CD4-positive, alpha-beta T cell treated with Interleukin-21 for 1 hour (primary cell): Measurements from ENCODE around the gene GPANK1.
"Not testable (repeated sequence)": the region's sequence is repeated elsewhere in the genome, so short reads cannot be mapped to it uniquely, and the experiment has no call there.

ENCODE experiments used
- DNase-seq: peaks from one replicate; pipeline ENCODE4 v3.0.0-alpha.2; 2020

The GPANK1 gene

GRCh38 chr6:31664790-31665500 lies at the start of gene GPANK1:
TSS of gene GPANK1 (minus strand) at chr6:31664997. CDS start at chr6:31664478, 519 bp downstream.
- DNase-seq = peak; percentile 94

DNA sequence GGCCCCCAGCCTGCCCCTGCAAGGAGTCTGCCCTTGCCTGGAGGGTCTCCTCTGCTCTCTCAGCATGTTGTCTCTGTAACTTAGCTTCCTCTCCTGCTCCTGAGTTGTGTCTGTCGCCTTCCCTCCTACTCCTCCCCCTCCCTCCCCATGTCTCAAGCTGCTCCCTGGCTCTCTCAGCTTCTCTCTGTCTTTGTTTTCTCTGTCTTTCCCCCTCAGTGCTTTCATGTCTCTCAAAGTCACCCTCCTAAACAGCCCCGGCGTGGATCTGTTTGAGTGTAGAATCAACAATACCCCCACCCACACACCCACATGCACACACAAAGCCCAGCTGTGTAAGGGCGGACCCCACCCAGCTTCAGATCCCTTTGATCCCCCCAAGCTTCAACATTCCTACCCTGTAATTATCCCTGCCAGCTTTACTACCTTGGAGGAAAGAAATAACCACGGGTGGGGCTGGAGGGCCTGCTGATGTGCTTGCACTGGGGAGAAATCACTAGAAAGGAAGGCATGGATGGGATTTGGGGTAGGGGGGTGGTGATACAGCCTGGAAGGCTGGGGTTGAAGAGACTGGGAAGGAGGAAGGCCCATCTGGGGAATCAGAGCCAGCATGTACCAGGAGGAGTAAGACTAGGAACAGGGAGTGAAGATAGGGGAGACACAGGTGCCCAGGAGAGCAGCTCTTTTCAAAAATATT lies 49.3 kb upstream of the GPANK1 start:
- no peak for DNase-seq

DNA sequence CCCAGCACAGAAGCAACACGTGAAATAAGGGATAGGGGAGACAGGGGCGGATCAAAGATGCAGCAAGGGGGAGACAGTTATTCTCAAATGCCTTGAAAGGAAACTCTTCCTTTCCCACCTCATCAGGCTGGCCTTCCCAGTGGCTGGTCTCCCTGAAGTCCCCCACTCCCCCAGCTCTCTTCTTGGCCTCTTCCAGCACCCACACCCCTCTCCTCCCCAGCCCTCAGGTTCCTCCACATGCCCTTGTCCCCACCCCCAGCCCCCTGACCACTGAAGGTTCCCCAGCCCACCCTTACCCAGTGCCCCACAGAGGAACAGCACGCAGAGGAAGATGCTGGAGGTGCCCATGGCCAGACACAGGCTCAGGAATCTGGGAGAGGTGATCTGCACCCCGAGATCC lies 48.7 kb upstream of the GPANK1 start:
- no peak for DNase-seq

DNA sequence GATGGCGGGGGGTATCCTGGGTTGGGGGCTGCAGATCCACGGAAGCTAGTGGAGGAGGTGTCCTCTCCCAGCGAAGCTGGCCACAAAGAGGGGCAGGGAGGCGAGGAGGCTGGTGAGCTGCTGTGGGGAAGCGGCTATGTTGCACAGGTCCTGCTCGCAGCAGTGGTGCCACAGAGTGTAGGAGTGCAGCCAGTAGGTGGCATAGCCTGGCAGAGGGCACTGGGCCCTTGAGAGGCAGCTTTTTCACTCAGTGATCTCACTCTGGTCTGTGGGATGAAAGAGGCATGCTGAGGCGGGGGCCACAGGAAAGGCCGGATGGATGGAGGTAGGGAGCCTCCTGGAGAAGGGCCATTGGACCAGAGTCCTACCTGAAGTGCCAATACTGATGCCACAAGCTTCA lies 47.5 kb upstream of the GPANK1 start:
- peak; percentile 24 for DNase-seq

DNA sequence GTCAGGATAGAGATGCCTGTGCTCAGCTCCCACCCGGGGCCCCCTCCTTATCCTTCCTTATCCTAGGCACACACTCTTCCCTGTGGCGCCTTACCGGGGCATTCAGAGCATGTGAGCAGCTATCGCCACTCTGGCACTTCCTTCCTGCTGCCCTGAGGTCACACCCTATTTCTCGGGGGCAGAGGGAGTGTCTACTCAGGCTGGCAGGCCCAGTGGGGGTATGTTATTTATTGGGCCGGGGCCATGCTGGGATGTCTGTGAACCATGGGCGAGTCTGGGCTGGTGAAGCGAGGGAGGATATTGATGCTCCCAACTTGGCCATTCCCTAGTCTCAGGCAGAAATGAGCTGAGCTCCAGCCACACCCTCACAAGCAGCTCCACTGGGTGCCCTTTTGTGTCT lies 46.4 kb upstream of the GPANK1 start:
- DNase-seq = no peak

- no peak for DNase-seq
Measured at GRCh38 chr6:31710523-31711219, 45.9 kb upstream of the GPANK1 start.

DNA sequence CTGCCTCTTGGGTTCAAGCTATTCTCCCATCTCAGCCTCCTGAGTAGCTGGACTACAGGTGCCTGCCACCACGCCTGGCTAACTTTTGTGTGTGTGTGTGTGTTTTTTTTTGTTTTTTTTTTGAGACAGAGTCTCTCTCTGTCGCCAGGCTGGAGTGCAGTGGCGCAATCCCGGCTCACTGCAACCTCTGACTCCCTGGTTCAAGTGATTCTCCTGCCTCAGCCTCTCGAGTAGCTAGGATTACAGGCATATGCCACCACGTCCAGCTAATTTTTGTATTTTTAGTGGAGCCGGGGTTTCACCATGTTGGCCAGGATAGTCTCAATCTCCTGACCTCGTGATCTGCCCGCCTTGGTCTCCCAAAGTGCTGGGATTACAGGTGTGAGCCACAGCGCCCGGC lies 44.4 kb upstream of the GPANK1 start:
- DNase-seq = not testable (repeated sequence)

DNA sequence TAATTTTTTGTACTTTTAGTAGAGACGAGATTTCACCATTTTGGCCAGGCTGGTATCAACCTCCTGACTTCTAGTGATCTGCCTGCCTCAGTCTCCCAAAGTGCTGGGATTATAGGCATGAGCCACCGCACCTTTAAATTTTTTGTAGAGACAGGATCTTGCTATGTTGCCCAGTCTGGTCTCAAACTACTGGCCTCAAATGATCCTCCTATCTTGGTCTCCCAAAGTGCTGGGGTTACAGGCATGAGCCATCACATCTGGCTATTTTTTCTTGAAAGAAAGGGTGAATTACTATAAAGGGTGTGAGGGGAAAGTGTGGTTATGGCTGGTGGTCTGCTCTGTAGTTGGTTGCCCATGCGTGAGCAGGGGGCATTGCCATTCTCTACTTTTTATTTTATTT lies 43.4 kb upstream of the GPANK1 start:
- DNase-seq = no peak

GRCh38 chr6:31707701-31708100 lies 42.9 kb upstream of the GPANK1 start:
- DNase-seq = no peak

DNA sequence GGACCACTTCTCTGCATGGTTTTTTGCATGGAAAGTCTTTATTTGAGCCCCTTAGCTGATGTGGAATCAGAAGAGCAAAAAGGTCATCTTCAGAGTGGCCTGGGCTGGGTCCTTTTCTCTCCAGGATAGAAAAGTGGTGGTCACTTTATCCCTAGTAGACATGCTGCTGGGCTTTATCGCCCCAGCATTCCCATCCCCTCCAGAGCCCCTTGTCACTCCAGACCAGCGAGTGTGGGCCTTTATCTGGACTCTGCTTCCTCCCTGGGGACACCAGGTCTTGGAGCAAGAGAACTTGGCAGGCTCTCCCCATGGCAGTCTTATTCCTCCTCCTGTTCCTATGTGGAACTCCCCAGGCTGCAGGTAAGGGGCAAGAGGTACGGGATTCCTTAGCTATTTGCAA lies 41.8 kb upstream of the GPANK1 start, which contains the start of gene LY6G6F:
Gene LY6G6F, plus strand, starts transcription at position 268 of the 400 bp plus-strand sequence. Its CDS starts 41 bp downstream, at position 309.
- DNase-seq = no peak

GRCh38 chr6:31705931-31706330 lies 41.1 kb upstream of the GPANK1 start:
- no peak for DNase-seq

- DNase-seq = peak; percentile 98
Measured at GRCh38 chr6:31702819-31703716, 38.3 kb upstream of the GPANK1 start, which contains the start of gene ABHD16A. TSS of gene ABHD16A (minus strand) at chr6:31703324. CDS start at chr6:31703281, 43 bp downstream.

DNA sequence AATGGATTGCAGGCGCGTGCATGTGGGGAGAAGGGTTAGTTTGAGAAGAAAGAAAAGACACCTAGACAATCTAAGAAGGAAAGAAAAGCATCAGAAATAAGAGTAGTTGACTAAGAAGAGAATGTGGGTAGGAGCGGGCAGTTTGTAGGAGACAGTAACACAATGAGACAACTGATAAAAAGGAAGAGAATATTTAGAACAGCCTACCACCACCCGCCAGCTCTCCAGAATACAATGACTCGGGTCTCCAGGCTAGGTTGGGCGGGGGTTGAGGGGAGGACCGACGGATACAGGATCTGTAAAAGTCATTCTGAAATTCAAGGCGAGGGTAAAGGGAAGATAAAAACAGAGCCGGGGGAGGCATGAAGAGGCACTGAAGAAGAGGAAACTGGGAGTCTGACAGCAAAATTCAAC lies 37.6 kb upstream of the GPANK1 start:
- DNase-seq = no peak

GRCh38 chr6:31701666-31702404 lies 37.0 kb upstream of the GPANK1 start:
- DNase-seq = no peak

DNA sequence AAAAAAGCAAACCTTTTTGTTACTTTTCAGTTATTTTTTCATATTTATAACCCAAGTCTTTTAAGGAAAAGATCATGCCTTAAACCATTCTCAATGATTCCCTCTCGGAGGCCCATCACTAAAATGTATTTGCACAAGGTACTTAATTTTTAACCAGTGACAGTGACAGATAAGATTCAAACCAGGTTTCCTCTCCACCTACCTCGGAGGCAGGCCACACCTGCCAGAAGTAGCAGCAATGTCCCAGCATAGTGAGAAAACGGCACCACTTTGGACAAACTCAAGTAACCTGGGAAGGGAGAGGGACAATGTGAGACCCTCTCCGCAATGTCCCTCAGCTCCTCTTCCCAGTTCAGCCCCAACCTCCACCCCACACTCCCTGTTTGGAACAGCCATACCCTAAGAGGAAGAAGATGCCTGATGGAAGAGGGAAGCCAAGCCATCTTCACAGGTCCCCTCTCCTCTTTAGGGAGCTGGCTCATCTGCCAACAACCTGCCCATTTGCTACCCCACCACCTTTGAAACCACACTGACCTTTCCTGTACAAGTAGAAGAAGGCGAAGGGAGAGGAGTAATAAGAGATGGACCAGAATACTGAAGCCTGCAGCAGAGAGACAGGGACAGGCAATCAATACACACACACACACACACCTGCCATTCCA lies 36.1 kb upstream of the GPANK1 start:
- no peak for DNase-seq

DNA sequence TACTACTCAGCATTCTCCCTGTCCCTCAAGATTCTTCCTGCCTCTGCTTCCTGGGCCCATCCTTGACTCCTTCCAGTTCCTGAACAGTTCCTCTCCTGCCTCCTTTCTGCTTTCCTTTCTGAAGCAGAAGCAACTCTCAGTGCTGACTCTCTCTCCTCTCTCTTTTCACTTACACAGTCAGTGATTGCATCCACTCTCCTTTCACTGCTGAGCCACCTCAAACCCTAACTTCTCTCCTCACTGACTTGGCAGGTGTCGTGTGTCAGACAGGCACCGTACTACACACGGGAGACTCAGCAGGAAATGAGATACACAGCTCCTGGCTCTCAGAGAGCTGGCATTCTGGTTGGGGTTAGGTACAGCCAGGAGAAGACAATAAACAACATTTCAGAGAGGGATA lies 32.8 kb upstream of the GPANK1 start:
- no peak for DNase-seq

DNA sequence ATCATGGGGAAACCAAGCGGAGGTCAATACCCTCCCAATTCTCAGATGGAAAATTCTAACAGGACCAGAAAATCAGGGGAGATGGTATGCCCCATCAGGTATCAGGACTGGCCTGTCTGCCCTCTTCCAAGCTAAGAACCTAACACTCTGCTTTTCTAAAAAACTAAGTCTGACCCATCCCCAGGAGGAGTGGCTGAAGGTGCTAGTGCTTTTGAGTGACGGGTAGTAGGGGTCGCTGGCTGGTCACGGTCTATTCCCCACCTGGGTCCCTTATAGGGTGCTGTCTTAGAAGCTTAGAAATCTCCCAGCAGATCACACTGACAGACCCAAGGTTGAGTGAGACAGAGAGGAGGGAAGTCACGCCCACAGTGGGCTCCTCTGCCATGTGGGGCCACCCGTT lies 28.7 kb upstream of the GPANK1 start:
- no peak for DNase-seq

GRCh38 chr6:31692886-31693285 lies 28.1 kb upstream of the GPANK1 start:
- no peak for DNase-seq

GRCh38 chr6:31692353-31692752 lies 27.6 kb upstream of the GPANK1 start:
- no peak for DNase-seq

DNA sequence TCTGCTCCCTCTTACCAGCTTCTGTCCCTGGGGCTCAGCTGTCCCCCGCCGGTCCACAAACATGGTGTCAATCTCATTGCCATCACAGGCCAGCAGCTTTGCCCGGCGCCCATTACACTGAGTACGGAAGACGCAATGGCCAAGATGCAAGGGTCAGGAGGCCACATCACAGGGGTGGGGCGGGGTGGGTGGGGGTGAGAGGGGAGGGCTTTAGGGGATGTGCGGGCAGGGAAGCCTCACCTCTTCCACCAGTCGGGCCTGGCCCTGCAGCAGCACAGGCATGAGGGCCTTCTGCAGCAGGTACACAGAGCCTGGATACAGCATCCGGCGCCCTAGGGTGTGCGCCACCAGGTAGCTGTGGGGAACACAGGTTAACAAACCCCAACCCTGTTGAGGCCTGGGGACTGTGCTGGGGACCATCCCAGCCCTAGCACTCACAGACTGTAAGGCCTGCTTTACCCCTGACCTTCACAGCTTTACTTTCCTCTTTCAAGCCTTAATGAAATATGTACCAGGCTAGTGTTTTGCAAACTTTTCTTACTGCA lies 26.8 kb upstream of the GPANK1 start:
- no peak for DNase-seq

- no peak for DNase-seq
Measured at GRCh38 chr6:31691078-31691463, 26.3 kb upstream of the GPANK1 start.
